K562 (cell line): Measurements from ENCODE around the gene GARRE1. TPM values are rescaled to one million over a fixed set of nuclear protein-coding genes. Genes with fewer than 3 reads are reported as not detected.

Experiments
- ATAC-seq: fragments of 200-7000 bp; cut with Tn5 transposase; 3 replicates; pipeline ENCODE4 v1.9.1; 2020; ENCODE audit warnings: moderate library complexity
- BruUV-seq: library from RNA; stranded (reverse); fragments of 400-500 nt; replicated peaks from 2 replicates; lab custom pipeline; 2021; lab: Mats Ljungman, UMichigan
- CTCF ChIA-PET: fragments of 300-600 bp; formaldehyde crosslinking; extraction: SDS; loops from one replicate; lab custom pipeline; 2021; ENCODE audit warnings: low intra/inter-chr PET ratio; lab: Yijun Ruan, JAX
- POLR2A ChIA-PET: fragments of 300-600, 350-650 bp; sonication (Branson Sonifier 250); formaldehyde crosslinking; extraction: SDS; loops from one replicate; lab custom pipeline; 2021; ENCODE audit warnings: antibody characterized with exemption, inconsistent platforms; lab: Yijun Ruan, JAX
- DNase-seq, 4 experiments: peaks; one replicate each; pipeline versions ENCODE4 v3.0.0 to v3.0.0-alpha.2; 2011 to 2018; ENCODE audit warnings: low spot score in 3 of 4, mixed read lengths in 3 of 4; ENCODE audit errors: extremely low read depth in 1 of 4
- FAIRE-seq: peaks from 2 replicates; lab custom pipeline; 2011; peaks lifted over from hg19 to GRCh38; lab: Jason Lieb, UNC
- H2AFZ ChIP-seq: 2 replicates; pipeline ENCODE4 v1.6.0; 2011; ENCODE audit warnings: low read depth, low read length, control low read depth, inconsistent platforms
- H3K27ac ChIP-seq: fragments of 200-600 bp; 3 replicates; pipeline ENCODE4 v1.8.0; 2011; ENCODE audit warnings: low read depth, mild to moderate bottlenecking, control low read depth, inconsistent platforms, low read length, moderate library complexity, mixed read lengths; ENCODE audit errors: extremely low read depth
- H3K27me3 ChIP-seq, 2 experiments: fragments of 300-600 bp in 1 of 2; 2 replicates in 1 of 2; 3 replicates in 1 of 2; pipeline versions ENCODE4 v1.6.0 to v1.8.0; 2011; ENCODE audit warnings: inconsistent platforms in 2 of 2, low read length in 2 of 2, mild to moderate bottlenecking in 1 of 2, mixed read lengths in 1 of 2, moderate library complexity in 1 of 2; ENCODE audit not compliant: control insufficient read depth in 2 of 2, insufficient read depth in 2 of 2
- H3K36me3 ChIP-seq: fragments of 300-600 bp; 3 replicates; pipeline ENCODE4 v1.8.0; 2011; ENCODE audit warnings: mild to moderate bottlenecking, low read length, inconsistent platforms; ENCODE audit not compliant: control insufficient read depth, insufficient read depth
- H3K4me1 ChIP-seq, 2 experiments: fragments of 200-600 bp in 1 of 2; replicated peaks in 1 of 2; 2 replicates in 1 of 2; 3 replicates in 1 of 2; pipeline versions ENCODE4 v1.5.1 to v1.8.0; 2011; ENCODE audit warnings: inconsistent platforms in 2 of 2, low read length in 2 of 2, mild to moderate bottlenecking in 1 of 2, mixed read lengths in 1 of 2, moderate library complexity in 1 of 2; ENCODE audit not compliant: control insufficient read depth in 2 of 2, insufficient read depth in 2 of 2
- H3K4me2 ChIP-seq: 2 replicates; pipeline ENCODE4 v1.6.1; 2011; ENCODE audit warnings: low read length, control low read depth, inconsistent platforms, mixed read lengths; ENCODE audit not compliant: insufficient read depth
- H3K4me3 ChIP-seq: fragments of 200-600 bp; sonication (generic), shearing (Covaris generic); 2 replicates; pipeline ENCODE4 v1.5.1; 2016; ENCODE audit warnings: control low read depth, inconsistent platforms
- H3K79me2 ChIP-seq: fragments of 200-600 bp; 3 replicates; pipeline ENCODE4 v1.8.0; 2011; ENCODE audit warnings: low read length, inconsistent platforms; ENCODE audit not compliant: control insufficient read depth, insufficient read depth
- H3K9ac ChIP-seq, 2 experiments: 2 replicates each; pipeline versions ENCODE4 v1.6.0 to v1.6.1; 2011; ENCODE audit warnings: low read depth in 2 of 2, low read length in 2 of 2, control low read depth in 1 of 2, inconsistent platforms in 1 of 2, mild to moderate bottlenecking in 1 of 2, mixed read lengths in 1 of 2; ENCODE audit not compliant: insufficient read depth in 1 of 2
- H3K9me1 ChIP-seq: one replicate; pipeline ENCODE4 v1.6.0; 2011; ENCODE audit warnings: inconsistent platforms, mild to moderate bottlenecking, low read length, moderate library complexity; ENCODE audit not compliant: control insufficient read depth, insufficient read depth
- H3K9me3 ChIP-seq: replicated peaks from 2 replicates; pipeline ENCODE4 v1.5.1; 2011; ENCODE audit warnings: low read depth, low read length, inconsistent platforms; ENCODE audit not compliant: control insufficient read depth, insufficient read depth
- H4K20me1 ChIP-seq: replicated peaks from 2 replicates; pipeline ENCODE4 v1.6.1; 2011; ENCODE audit warnings: low read length, inconsistent platforms, mixed read lengths; ENCODE audit not compliant: control insufficient read depth, insufficient read depth
- ARID1B ChIP-seq: fragments of 450-650 bp; IDR thresholded peaks from 2 replicates; pipeline ENCODE4 v1.6.1; 2016; ENCODE audit warnings: antibody characterized with exemption, mild to moderate bottlenecking, inconsistent platforms
- BHLHE40 ChIP-seq: IDR thresholded peaks from 2 replicates; pipeline ENCODE4 v1.6.1; 2011; ENCODE audit warnings: low read length, improper control_type of control experiment
- BRD4 ChIP-seq: fragments of 200-600 bp; sonication (generic); IDR thresholded peaks from 2 replicates; pipeline ENCODE4 v1.6.1; 2017; ENCODE audit warnings: inconsistent platforms
- CREM ChIP-seq: IDR thresholded peaks from 2 replicates; pipeline ENCODE4 v1.6.1; 2014; ENCODE audit warnings: antibody characterized with exemption, low read depth
- CXXC5 ChIP-seq: fragments of 250-450 bp; sonication (Bioruptor Pico); IDR thresholded peaks from 2 replicates; pipeline ENCODE4 v1.8.0; 2022; ENCODE audit warnings: inconsistent platforms, mild to moderate bottlenecking, moderate library complexity
- ERF ChIP-seq: fragments of 450-650 bp; formaldehyde crosslinking; IDR thresholded peaks from 2 replicates; pipeline ENCODE4 v1.4.0; 2020; ENCODE audit warnings: mild to moderate bottlenecking, mixed read lengths
- HDAC1 ChIP-seq, 2 experiments: fragments of 450-650 bp; IDR thresholded peaks; 2 replicates each; pipeline ENCODE4 v1.6.1; 2016 to 2017; ENCODE audit warnings: inconsistent platforms in 1 of 2, mild to moderate bottlenecking in 1 of 2, moderate library complexity in 1 of 2
- POLR2AphosphoS5 ChIP-seq: IDR thresholded peaks from 2 replicates; pipeline ENCODE4 v1.6.1; 2011; ENCODE audit warnings: mild to moderate bottlenecking, low read depth, low read length, moderate library complexity; ENCODE audit not compliant: control insufficient read depth, insufficient read depth
- SMC3 ChIP-seq: conservative IDR thresholded peaks from 2 replicates; pipeline ENCODE4 v1.6.1; 2011; ENCODE audit warnings: low read depth, low read length, improper control_type of control experiment; ENCODE audit not compliant: insufficient read depth
- THAP12 ChIP-seq: fragments of 250-450 bp; sonication (Bioruptor Pico); IDR thresholded peaks from 2 replicates; pipeline ENCODE4 v1.9.0; 2021; ENCODE audit warnings: mild to moderate bottlenecking, inconsistent platforms
- USF2 ChIP-seq: sonication (generic); formaldehyde crosslinking; IDR thresholded peaks from 2 replicates; pipeline ENCODE4 v1.5.0; 2020; ENCODE audit warnings: missing genetic modification reagents
- ZBTB17 ChIP-seq: fragments of 450-650 bp; formaldehyde crosslinking; IDR thresholded peaks from 2 replicates; pipeline ENCODE4 v1.4.0; 2020; ENCODE audit warnings: mild to moderate bottlenecking
- ZEB2 ChIP-seq: fragments of 450-650 bp; IDR thresholded peaks from 2 replicates; pipeline ENCODE4 v1.6.1; 2016
- ZNF165 ChIP-seq: fragments of 250-450 bp; sonication (Bioruptor Pico); IDR thresholded peaks from 2 replicates; pipeline ENCODE4 v1.4.0; 2020; ENCODE audit warnings: borderline replicate concordance
- ZSCAN29 ChIP-seq: fragments of 450-650 bp; IDR thresholded peaks from 2 replicates; pipeline ENCODE4 v1.6.1; 2017
- WGBS: fragments of 100-300 bp; shearing (Covaris generic); methylation state at CpG from one replicate; pipeline ENCODE4 v1.1.6; 2016; ENCODE audit warnings: low coverage, mixed read lengths; ENCODE audit not compliant: insufficient coverage; ENCODE audit errors: missing lambda C conversion rate; 5-methylcytosine and 5-hydroxymethylcytosine counted together
- in situ Hi-C: fragments of 300-500 bp; cut with MboI; formaldehyde crosslinking; loops from 4 replicates; pipeline ENCODE4 v1.15.0; 2018; ENCODE audit warnings: inconsistent platforms, mixed read lengths
- intact Hi-C: fragments of 100-400 bp; cut with micrococcal nuclease; formaldehyde crosslinking; loops from 2 replicates; pipeline ENCODE4 v1.14.2; 2022
- polyA plus RNA-seq, 8 experiments: library from polyadenylated mRNA; depleted of rRNA in 4 of 8; stranded (reverse) in 5 of 8; unstranded in 3 of 8; fragments of >200 nt; fragmentation: Nextera tagmentation in 2 of 8; fragmentation: Illumina TruSeq in 1 of 8; extraction: Ambion mirVana in 2 of 8; extraction: Trizol in 1 of 8; gene quantifications; 2 replicates each; pipeline versions ENCODE4 v1.2.1 to v1.2.3, GENCODE V29; 2011 to 2014; ENCODE audit warnings: inconsistent platforms in 1 of 8, missing spikeins in 1 of 8
- total RNA-seq, 7 experiments: library from RNA; depleted of rRNA in 6 of 7; stranded (reverse); fragments of >200 nt in 6 of 7; fragmentation: Illumina TruSeq in 2 of 7; extraction: Trizol in 2 of 7; gene quantifications; 2 replicates each; pipeline versions ENCODE4 v1.2.1 to v1.2.3, GENCODE V29; 2011 to 2021; ENCODE audit warnings: low replicate concordance in 1 of 7

Gene GARRE1
- total and polyA plus RNA-seq, 9 of the 15 experiments (the other 6 are each of a cell fraction or from before 2014, with no cell fraction given) = 1.6 to 12.8 (median 7.5) TPM

GRCh38 chr19:34287662-34288140, 33.3 kb downstream of the GARRE1 start:
- H3K4me2 ChIP-seq = no peak overlapping the region
- H3K4me1 ChIP-seq = no peaks in the 10 kb centered on the region; a peak in 1 of 5 replicates
- no peak overlapping the region for H3K27ac ChIP-seq
- no peaks in the 10 kb centered on the region for H3K36me3 ChIP-seq
- no peak overlapping the region for H2AFZ ChIP-seq
- no peaks in the 10 kb centered on the region for H3K9me3 ChIP-seq
- intact Hi-C loops (no loop called here), in situ Hi-C loops (no loop called here)
- H4K20me1 ChIP-seq = 0 out of 2 replicates have a peak, but pooled peaks cover 14% of the 10 kb centered on the region
- no peak for FAIRE-seq
- WGBS = 59% methylated on average over 3 of the region's 3 CpGs
- H3K4me3 ChIP-seq = no peak overlapping the region
- BruUV-seq = no TSS peak
- no peaks in the 10 kb centered on the region for H3K79me2 ChIP-seq
- CTCF ChIA-PET = no interaction called here
- H3K9me1 ChIP-seq = no peaks in the 10 kb centered on the region
- no peak for DNase-seq
- H3K27me3 ChIP-seq = no peaks in the 10 kb centered on the region
- TF ChIP-seq ZNF165 (CRISPR knock-in tag) = no peak
- no peak for TF ChIP-seq BRD4
- no peak for TF ChIP-seq BHLHE40
- no peak for TF ChIP-seq ZSCAN29
- no peak for TF ChIP-seq ZBTB17 (CRISPR knock-in tag)
- TF ChIP-seq HDAC1 (IDR thresholded peaks at IDR 0.05) = no peak
- no peak for TF ChIP-seq ARID1B
- no peak for TF ChIP-seq USF2 (CRISPR knock-in tag)
- TF ChIP-seq CXXC5 (CRISPR knock-in tag) = no peak
- TF ChIP-seq POLR2AphosphoS5 = no peak
- TF ChIP-seq SMC3 = no peak
- no peak for TF ChIP-seq ZEB2
- no peak for TF ChIP-seq THAP12 (CRISPR knock-in tag)
- TF ChIP-seq ERF = no peak
- TF ChIP-seq CREM = no peak
- ATAC-seq = no peak
- POLR2A ChIA-PET = interaction anchor here (1.5 kb wide), 1 partner anchor 11 kb away, joined by 3 read pairs; no protein-coding TSS in a partner anchor
- no peak overlapping the region for H3K9ac ChIP-seq
